SK-N-MC (cell line): Measurements from ENCODE around the gene RGR.

Experiments used
- DNase-seq: peaks from one replicate; pipeline ENCODE4 v3.0.0-alpha.2; 2011; ENCODE audit warnings: low read depth, low spot score
- H3K27ac ChIP-seq: fragments of 200-600 bp; sonication (generic); 2 replicates; pipeline ENCODE4 v1.5.1; 2016; ENCODE audit warnings: mixed run types
- H3K36me3 ChIP-seq: fragments of 200-600 bp; sonication (generic); 2 replicates; pipeline ENCODE4 v1.6.1; 2017; ENCODE audit warnings: antibody characterized with exemption, low read length, mixed read lengths; ENCODE audit not compliant: insufficient read depth
- H3K4me3 ChIP-seq: fragments of 200-600 bp; sonication (generic); 2 replicates; pipeline ENCODE4 v1.5.1; 2016
- H3K9ac ChIP-seq: fragments of 200-600 bp; sonication (generic); 2 replicates; pipeline ENCODE4 v1.8.0; 2017; ENCODE audit warnings: mixed run types, mixed read lengths; ENCODE audit not compliant: insufficient read length
- H3K9me3 ChIP-seq: fragments of 200-600 bp; sonication (generic); 2 replicates; pipeline ENCODE4 v1.6.1; 2017; ENCODE audit warnings: low read depth, mild to moderate bottlenecking, antibody characterized with exemption, low read length, moderate library complexity, mixed read lengths
- EZH2 ChIP-seq: fragments of 200-600 bp; sonication (generic); IDR thresholded peaks from one replicate; pipeline ENCODE4 v1.6.1; 2017; ENCODE audit warnings: antibody characterized with exemption
- FOXP2 ChIP-seq: optimal IDR thresholded peaks from 2 replicates; pipeline ENCODE3; 2011; ENCODE audit warnings: mild to moderate bottlenecking, moderate library complexity; ENCODE audit not compliant: insufficient read depth; ENCODE audit errors: extremely low read length, control extremely low read depth
- POLR2AphosphoS5 ChIP-seq: IDR thresholded peaks from 2 replicates; pipeline ENCODE4 v1.6.1; 2012; ENCODE audit warnings: mild to moderate bottlenecking, low read depth, low read length, borderline replicate concordance

Gene RGR

DNA sequence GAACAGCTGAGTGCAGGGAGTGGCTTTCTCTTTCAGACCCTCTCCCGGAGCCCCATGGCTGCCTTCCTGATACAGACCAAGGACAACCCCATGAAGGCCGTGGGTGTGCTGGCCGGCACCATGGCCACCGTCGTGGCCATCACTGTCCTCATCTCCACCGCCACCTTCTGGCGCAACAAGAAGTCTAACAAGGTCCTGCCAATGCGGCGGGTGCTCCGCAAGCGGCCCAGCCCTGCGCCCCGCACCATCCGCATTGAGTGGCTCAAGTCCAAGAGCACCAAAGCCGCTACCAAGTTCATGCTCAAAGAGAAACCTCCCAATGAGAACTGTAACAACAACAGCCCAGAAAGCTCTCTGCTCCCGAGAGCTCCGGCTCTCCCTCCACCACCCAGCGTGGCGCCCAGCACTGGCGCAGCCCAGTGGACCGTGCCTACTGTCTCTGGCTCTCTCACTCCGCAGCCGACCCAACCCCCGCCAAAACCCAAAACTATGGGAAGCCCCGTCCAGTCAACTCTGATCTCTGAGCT lies 30.7 kb upstream of the RGR start:
- no peak for DNase-seq
- Histone ChIP-seq H3K4me3 (no peak overlapping the region), H3K9ac (no peak overlapping the region), H3K27ac (no peak overlapping the region), H3K36me3 (no peaks in the 10 kb centered on the region), H3K9me3 (no peaks in the 10 kb centered on the region)
- TF ChIP-seq POLR2AphosphoS5: no peak
- TF ChIP-seq EZH2: no peak
- no peak for TF ChIP-seq FOXP2

DNA sequence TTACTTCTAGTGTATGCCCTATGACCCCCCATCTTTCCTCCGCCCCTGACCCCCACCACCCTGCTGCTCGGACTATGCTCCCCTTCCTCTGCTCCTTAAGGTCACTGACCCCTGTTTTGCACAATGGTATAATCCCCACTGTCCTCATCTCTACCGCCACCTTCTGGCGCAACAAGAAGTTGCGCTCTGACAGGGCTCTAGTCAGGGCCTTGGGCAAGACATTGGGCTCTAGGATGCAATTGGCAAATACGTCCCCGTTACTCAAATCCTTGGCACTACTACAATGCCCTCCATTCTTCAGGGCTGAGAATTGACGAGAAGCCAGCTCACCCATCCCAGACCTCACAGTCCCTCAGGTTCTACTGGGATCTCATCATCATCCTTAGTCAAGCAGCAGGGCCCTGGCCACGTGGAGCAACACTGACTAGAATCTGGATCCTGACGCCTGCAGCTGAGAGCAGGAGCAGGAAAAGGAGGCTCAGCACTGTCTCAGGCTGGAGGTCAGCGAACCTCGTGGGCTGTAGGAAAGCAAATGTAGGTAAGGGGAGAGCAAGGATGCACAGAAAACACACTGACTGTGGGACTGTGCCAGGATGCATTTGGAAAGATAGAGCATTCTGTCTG lies 30.1 kb upstream of the RGR start:
- no peak for DNase-seq

DNA sequence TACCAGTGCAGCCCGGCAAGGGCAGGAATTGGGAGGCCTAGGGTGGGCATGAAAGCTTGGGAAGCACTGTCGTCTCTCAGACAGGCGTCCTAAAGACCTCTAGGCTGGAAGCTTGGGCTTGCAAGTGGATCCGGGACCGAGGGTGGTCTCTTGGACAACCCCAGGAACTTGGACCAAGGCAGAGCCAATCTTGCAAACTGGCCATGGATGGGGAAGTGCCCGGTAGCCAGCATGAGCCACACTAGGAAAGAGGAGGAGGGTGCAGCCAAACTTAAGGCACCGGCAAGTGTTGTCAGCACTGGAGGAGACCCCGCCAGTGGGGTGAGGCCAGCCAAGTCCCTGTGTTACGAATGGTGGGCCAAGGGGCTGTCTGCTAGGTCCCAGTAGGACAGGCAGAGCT lies 28.0 kb upstream of the RGR start:
- H3K9me3 ChIP-seq: no peaks in the 10 kb centered on the region
- TF ChIP-seq EZH2 (no peak), POLR2AphosphoS5 (no peak), FOXP2 (no peak)
- no peaks in the 10 kb centered on the region for H3K36me3 ChIP-seq
- no peak overlapping the region for H3K9ac ChIP-seq
- DNase-seq: no peak
- no peak overlapping the region for H3K27ac ChIP-seq
- no peak overlapping the region for H3K4me3 ChIP-seq

More for the DNA sequence above, 30.1 kb upstream of the RGR start:
- no peaks in the 10 kb centered on the region for H3K9me3 ChIP-seq
- no peak overlapping the region for H3K9ac ChIP-seq
- TF ChIP-seq EZH2: no peak
- no peak for TF ChIP-seq POLR2AphosphoS5
- no peak for TF ChIP-seq FOXP2
- no peaks in the 10 kb centered on the region for H3K36me3 ChIP-seq
- H3K4me3 ChIP-seq: no peak overlapping the region
- no peak overlapping the region for H3K27ac ChIP-seq

DNA sequence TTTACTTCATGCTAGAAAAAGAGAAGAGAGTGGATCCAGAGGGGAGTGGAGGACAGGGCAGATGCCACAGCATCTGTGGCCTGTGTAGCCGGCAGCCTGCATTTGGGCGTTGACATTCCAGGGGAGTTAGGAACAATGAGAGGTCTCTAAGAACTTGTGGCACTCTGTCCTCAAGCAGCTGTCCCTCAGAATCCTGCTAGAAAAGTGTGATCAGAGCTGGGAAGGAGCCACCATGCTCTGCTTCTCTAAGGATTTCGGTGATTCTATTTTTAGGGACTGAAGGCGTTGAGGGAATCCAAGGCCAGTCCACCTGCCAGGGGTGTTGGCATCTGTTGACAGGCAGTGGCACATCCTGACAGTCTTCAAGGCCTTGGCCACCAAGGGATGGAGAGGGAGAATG lies 27.1 kb upstream of the RGR start:
- DNase-seq: no peak
- no peaks in the 10 kb centered on the region for H3K36me3 ChIP-seq
- no peaks in the 10 kb centered on the region for H3K9me3 ChIP-seq
- no peak overlapping the region for H3K9ac ChIP-seq
- H3K27ac ChIP-seq: no peak overlapping the region
- H3K4me3 ChIP-seq: no peak overlapping the region
- no peak for TF ChIP-seq EZH2
- no peak for TF ChIP-seq FOXP2
- no peak for TF ChIP-seq POLR2AphosphoS5

DNA sequence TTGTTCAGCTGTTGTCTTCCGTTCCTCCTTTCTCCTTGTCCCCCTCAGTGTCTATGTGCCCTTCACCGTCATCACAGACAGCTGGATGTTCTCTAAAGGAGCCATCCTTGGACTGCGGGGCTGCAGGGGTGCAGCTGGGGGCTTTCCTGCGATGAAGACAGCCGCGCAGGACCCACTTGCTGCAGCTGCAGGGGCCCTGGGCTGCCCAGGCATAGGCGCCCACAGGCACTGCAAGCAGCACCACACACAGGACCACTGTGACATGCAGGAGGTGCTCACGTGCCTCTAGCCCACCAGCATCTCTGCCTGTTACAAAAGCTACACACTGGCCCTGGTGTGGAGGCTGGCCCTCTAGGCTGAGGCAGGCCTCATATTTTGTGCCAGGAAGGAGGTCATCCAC lies 22.9 kb upstream of the RGR start:
- Histone ChIP-seq H3K4me3 (no peak overlapping the region), H3K27ac (no peak overlapping the region), H3K9me3 (no peaks in the 10 kb centered on the region), H3K36me3 (no peaks in the 10 kb centered on the region), H3K9ac (no peak overlapping the region)
- TF ChIP-seq POLR2AphosphoS5: no peak
- no peak for TF ChIP-seq FOXP2
- TF ChIP-seq EZH2: no peak
- no peak for DNase-seq

DNA sequence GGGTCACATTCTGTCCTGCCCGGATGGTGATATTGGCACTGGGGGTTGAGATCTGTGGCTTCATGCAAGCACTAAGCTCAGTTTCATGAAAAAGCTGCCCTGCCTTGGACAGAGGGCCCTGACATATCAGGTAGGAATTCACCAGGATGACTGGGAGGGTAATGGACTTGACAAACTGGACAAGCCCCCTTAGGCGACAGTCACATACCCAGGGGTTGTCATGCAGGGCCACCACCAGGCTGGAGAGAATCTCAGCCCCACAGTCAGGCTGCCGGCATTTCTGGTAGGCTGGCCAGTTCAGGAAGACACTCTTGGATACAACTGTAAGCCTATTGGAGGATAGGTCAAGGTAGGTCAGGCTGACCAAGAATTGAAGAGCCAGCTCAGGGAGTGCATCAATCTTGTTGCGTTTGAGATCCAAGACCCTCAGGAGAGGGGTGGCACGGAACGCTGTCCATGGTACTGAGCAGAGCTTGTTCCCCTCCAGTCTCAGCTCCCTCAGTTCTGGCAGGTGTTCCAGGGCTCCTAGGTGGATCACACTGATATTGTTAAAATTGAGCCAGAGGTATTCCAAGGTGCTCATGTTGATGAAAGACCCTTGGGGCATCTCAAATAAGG lies 20.3 kb upstream of the RGR start:
- no peak overlapping the region for H3K27ac ChIP-seq
- H3K9me3 ChIP-seq: no peaks in the 10 kb centered on the region
- TF ChIP-seq POLR2AphosphoS5: no peak
- no peak for TF ChIP-seq EZH2
- no peak for TF ChIP-seq FOXP2
- H3K36me3 ChIP-seq: no peaks in the 10 kb centered on the region
- no peak overlapping the region for H3K9ac ChIP-seq
- DNase-seq: no peak
- no peak overlapping the region for H3K4me3 ChIP-seq

DNA sequence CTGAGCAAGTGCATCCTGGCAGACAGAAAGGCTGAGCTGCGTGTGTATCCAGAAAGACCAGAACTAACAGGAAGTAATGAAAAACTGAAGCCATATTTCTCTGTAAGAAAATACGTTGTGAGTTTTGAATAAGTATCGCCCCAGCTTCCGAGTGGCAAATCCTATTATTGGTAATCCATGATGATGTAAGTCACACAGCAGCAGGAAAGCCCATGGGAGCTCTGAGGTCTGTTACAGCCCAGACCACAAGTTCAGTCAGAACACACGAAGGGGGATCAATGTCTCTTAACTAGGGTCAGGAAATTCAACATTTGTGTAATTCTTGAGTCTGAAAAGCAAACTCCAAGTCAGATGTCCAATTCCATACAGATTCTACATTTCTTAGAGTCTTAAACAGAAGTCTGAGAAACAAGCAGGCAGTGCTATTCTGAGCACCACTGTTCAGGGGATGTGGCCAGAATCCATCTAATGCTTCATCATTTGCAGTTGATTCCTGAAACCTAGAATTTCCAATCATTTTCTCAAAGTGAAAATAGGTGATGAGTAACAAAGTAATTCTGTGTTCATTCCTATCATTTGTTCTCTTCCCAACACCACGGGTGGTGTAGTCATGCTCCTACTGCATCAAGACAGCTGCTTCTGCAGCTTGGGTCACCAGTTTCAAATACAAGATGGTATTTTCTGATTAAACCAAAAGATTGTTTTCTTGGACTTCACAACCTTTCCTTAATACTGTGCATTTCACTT lies 19.3 kb upstream of the RGR start, which contains the start of gene LRIT2:
TSS of gene LRIT2 (minus strand) at position 118 of the 747 bp plus-strand sequence. CDS start at position 94, 24 bp downstream.
- no peak within 1 kb of the TSS for H3K27ac ChIP-seq
- no peak for DNase-seq
- H3K36me3 ChIP-seq: no peaks in the 10 kb centered on the region
- no peak within 1 kb of the TSS for H3K9ac ChIP-seq
- TF ChIP-seq POLR2AphosphoS5 (no peak), FOXP2 (no peak), EZH2 (no peak)
- no peak within 1 kb of the TSS for H3K4me3 ChIP-seq
- H3K9me3 ChIP-seq: no peaks in the 10 kb centered on the region

DNA sequence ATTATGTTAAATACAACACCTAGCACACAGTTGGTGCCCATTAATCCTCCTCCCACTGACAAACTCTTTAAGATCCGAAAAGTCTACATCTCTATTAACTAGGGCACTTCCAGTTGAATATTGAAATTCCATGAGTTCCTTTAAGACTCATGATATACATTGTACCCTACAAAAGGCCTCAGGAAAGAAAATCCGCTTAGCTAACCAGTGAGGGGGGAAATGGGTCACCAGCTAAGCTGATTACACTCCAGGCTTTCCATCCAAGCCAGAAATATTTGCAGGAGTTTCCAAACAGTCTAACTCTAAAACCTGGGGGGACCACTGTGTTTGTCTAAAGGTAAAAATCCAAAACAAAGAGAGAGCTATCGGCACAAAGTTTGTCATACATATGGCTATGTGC lies 18.2 kb upstream of the RGR start:
- H3K9me3 ChIP-seq: no peaks in the 10 kb centered on the region
- no peak overlapping the region for H3K4me3 ChIP-seq
- no peak for TF ChIP-seq EZH2
- no peak for TF ChIP-seq POLR2AphosphoS5
- TF ChIP-seq FOXP2: no peak
- no peak overlapping the region for H3K9ac ChIP-seq
- DNase-seq: no peak
- no peak overlapping the region for H3K27ac ChIP-seq
- H3K36me3 ChIP-seq: no peaks in the 10 kb centered on the region

DNA sequence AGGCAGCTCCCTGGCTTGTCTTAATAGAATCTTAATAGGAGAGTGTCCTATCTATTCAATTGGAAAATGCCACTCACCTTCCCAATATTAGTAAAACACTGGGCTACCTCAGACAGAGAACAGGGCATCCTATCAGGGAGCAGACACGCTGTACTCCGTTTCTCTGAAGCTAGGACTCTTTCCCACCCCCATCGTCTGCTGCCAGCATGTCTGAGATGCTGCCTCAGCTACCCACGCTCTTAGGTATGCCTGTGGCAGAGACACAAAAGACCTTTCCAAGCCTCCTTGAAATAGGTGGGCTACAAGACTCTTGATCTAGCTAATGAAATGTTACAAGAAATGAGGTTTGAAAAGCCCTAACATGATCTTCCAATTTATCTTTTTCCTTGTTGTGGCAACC lies 17.0 kb upstream of the RGR start:
- no peaks in the 10 kb centered on the region for H3K36me3 ChIP-seq
- no peak overlapping the region for H3K27ac ChIP-seq
- no peaks in the 10 kb centered on the region for H3K9me3 ChIP-seq
- TF ChIP-seq FOXP2 (no peak), POLR2AphosphoS5 (no peak), EZH2 (no peak)
- H3K4me3 ChIP-seq: no peak overlapping the region
- DNase-seq: no peak
- H3K9ac ChIP-seq: no peak overlapping the region
